NCI-H226 (cell line): ENCODE data around the gene TIAM2.
A peak's percentile ranks its signal among the peaks of the same experiment; 100 is the strongest.

ENCODE experiments used
- DNase-seq: peaks from one replicate; pipeline ENCODE4 v3.0.0-alpha.2; 2015

Gene TIAM2

GRCh38 chr6:155141512-155141911 is 146.4 kb downstream of the TIAM2 start:
- no peak for DNase-seq

GRCh38 chr6:155142168-155143028 is 147.3 kb downstream of the TIAM2 start:
- no peak for DNase-seq

- DNase-seq: no peak
Measured at GRCh38 chr6:155143029-155143577, 148.0 kb downstream of the TIAM2 start.

GRCh38 chr6:155143578-155144106 is 148.5 kb downstream of the TIAM2 start:
- DNase-seq: no peak

GRCh38 chr6:155146205-155146604 is 151.1 kb downstream of the TIAM2 start:
- no peak for DNase-seq

- DNase-seq: no peak
Measured at GRCh38 chr6:155147958-155148663, 153.0 kb downstream of the TIAM2 start.

GRCh38 chr6:155150967-155151671 is 156.0 kb downstream of the TIAM2 start:
- no peak for DNase-seq

- no peak for DNase-seq
Measured at GRCh38 chr6:155152211-155153076, 157.3 kb downstream of the TIAM2 start.

GRCh38 chr6:155154158-155154830 is 159.2 kb downstream of the TIAM2 start:
- DNase-seq: peak; percentile 48

- DNase-seq: peak; percentile 15
Measured at GRCh38 chr6:155155787-155156447, 160.8 kb downstream of the TIAM2 start.

GRCh38 chr6:155157101-155157500 is 162.0 kb downstream of the TIAM2 start:
- peak; percentile 63 for DNase-seq

- DNase-seq: peak; percentile 17
Measured at GRCh38 chr6:155158030-155158843, 163.1 kb downstream of the TIAM2 start.

- no peak for DNase-seq
Measured at GRCh38 chr6:155162682-155163081, 167.6 kb downstream of the TIAM2 start.

GRCh38 chr6:155163601-155164000 is 168.5 kb downstream of the TIAM2 start:
- no peak for DNase-seq

GRCh38 chr6:155165029-155165710 is 170.1 kb downstream of the TIAM2 start:
- DNase-seq: no peak

GRCh38 chr6:155170519-155170918 is 175.4 kb downstream of the TIAM2 start:
- no peak for DNase-seq

GRCh38 chr6:155171109-155171746 is 176.1 kb downstream of the TIAM2 start:
- peak; percentile 77 for DNase-seq

- DNase-seq: peak; percentile 33
Measured at GRCh38 chr6:155171747-155172449, 176.8 kb downstream of the TIAM2 start.
